ENCODE measurements around the gene DTYMK.

GRCh38 chr2:241721852-241722251, 35.2 kb upstream of the DTYMK start:
- TF ChIP-seq ZNF70 (CRISPR knock-in tag; IDR thresholded peaks at IDR 0.05), result no peak
- no peak for TF ChIP-seq ARNTL (CRISPR knock-in tag; IDR thresholded peaks at IDR 0.05; ENCODE audit: borderline replicate concordance, low read depth)
- TF ChIP-seq RARB (CRISPR knock-in tag; IDR thresholded peaks at IDR 0.05), result no peak
- TF ChIP-seq TSHZ2 (CRISPR knock-in tag; IDR thresholded peaks at IDR 0.05), result no peak
- no peak for TF ChIP-seq TCF4 (CRISPR knock-in tag; IDR thresholded peaks at IDR 0.05; ENCODE audit: borderline replicate concordance)
- TF ChIP-seq OSR1 (CRISPR knock-in tag; IDR thresholded peaks at IDR 0.05), result no peak
- no peak for TF ChIP-seq CSDC2 (CRISPR knock-in tag; IDR thresholded peaks at IDR 0.05)
- TF ChIP-seq, protein P1, sequence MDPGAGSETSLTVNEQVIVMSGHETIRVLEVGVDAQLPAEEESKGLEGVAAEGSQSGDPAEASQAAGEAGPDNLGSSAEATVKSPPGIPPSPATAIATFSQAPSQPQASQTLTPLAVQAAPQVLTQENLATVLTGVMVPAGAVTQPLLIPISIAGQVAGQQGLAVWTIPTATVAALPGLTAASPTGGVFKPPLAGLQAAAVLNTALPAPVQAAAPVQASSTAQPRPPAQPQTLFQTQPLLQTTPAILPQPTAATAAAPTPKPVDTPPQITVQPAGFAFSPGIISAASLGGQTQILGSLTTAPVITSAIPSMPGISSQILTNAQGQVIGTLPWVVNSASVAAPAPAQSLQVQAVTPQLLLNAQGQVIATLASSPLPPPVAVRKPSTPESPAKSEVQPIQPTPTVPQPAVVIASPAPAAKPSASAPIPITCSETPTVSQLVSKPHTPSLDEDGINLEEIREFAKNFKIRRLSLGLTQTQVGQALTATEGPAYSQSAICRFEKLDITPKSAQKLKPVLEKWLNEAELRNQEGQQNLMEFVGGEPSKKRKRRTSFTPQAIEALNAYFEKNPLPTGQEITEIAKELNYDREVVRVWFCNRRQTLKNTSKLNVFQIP (CRISPR knock-in tag; IDR thresholded peaks at IDR 0.05; ENCODE audit: borderline replicate concordance, low read depth), result no peak
- TF ChIP-seq, protein P2, sequence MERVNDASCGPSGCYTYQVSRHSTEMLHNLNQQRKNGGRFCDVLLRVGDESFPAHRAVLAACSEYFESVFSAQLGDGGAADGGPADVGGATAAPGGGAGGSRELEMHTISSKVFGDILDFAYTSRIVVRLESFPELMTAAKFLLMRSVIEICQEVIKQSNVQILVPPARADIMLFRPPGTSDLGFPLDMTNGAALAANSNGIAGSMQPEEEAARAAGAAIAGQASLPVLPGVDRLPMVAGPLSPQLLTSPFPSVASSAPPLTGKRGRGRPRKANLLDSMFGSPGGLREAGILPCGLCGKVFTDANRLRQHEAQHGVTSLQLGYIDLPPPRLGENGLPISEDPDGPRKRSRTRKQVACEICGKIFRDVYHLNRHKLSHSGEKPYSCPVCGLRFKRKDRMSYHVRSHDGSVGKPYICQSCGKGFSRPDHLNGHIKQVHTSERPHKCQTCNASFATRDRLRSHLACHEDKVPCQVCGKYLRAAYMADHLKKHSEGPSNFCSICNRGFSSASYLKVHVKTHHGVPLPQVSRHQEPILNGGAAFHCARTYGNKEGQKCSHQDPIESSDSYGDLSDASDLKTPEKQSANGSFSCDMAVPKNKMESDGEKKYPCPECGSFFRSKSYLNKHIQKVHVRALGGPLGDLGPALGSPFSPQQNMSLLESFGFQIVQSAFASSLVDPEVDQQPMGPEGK (CRISPR knock-in tag; IDR thresholded peaks at IDR 0.05; ENCODE audit: borderline replicate concordance), result no peak
- no peak for TF ChIP-seq ZNF565 (CRISPR knock-in tag; conservative IDR thresholded peaks at IDR 0.05; ENCODE audit: low read depth)
- TF ChIP-seq, protein P3, sequence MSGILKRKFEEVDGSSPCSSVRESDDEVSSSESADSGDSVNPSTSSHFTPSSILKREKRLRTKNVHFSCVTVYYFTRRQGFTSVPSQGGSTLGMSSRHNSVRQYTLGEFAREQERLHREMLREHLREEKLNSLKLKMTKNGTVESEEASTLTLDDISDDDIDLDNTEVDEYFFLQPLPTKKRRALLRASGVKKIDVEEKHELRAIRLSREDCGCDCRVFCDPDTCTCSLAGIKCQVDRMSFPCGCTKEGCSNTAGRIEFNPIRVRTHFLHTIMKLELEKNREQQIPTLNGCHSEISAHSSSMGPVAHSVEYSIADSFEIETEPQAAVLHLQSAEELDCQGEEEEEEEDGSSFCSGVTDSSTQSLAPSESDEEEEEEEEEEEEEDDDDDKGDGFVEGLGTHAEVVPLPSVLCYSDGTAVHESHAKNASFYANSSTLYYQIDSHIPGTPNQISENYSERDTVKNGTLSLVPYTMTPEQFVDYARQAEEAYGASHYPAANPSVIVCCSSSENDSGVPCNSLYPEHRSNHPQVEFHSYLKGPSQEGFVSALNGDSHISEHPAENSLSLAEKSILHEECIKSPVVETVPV (CRISPR knock-in tag; IDR thresholded peaks at IDR 0.05), result no peak
